Right lobe of liver (tissue), 6 donors: Measurements from ENCODE around the gene SPINDOC. TPM values are rescaled to one million over a fixed set of nuclear protein-coding genes. Genes with fewer than 3 reads are reported as not detected.

Experiments used
- ATAC-seq, 4 donors: fragments of 200-7000 bp; cut with Tn5 transposase; one replicate each; pipeline ENCODE4 v1.9.1; 2020; ENCODE audit warnings: mild to moderate bottlenecking in 4 of 4, moderate library complexity in 4 of 4
- DNase-seq, 3 donors: peaks; one replicate each; pipeline ENCODE4 v3.0.0-alpha.2; 2020
- H3K27ac ChIP-seq, 3 donors: fragments of 200-600 bp; one replicate each; pipeline ENCODE4 v1.8.0; 2022
- H3K27me3 ChIP-seq, 2 donors: fragments of 200-600 bp; one replicate each; pipeline ENCODE4 v1.8.0; 2022
- H3K36me3 ChIP-seq, 4 donors: fragments of 200-600 bp; sonication (generic) in 1 of 4; one replicate each; pipeline versions ENCODE4 v1.5.1 to v1.8.0; 2017 to 2022; ENCODE audit warnings: control low read depth in 1 of 4
- H3K4me1 ChIP-seq, 4 donors: fragments of 200-600 bp; sonication (generic) in 1 of 4; one replicate each; pipeline versions ENCODE4 v1.5.1 to v1.8.0; 2017 to 2022; ENCODE audit warnings: control low read depth in 1 of 4
- H3K4me3 ChIP-seq, 3 donors: fragments of 200-600 bp; one replicate each; pipeline ENCODE4 v1.8.0; 2022
- H3K9me3 ChIP-seq, 4 donors: fragments of 200-600 bp; sonication (generic) in 1 of 4; one replicate each; pipeline versions ENCODE4 v1.5.1 to v1.8.0; 2017 to 2022; ENCODE audit warnings: control low read depth in 1 of 4
- POLR2A ChIP-seq: fragments of 450-650 bp; IDR thresholded peaks from one replicate; pipeline ENCODE4 v1.6.1; 2017; ENCODE audit warnings: antibody characterized with exemption, mild to moderate bottlenecking
- WGBS: methylation state at CpG from one replicate; pipeline ENCODE4 v1.1.6; 2018; ENCODE audit warnings: low coverage, low lambda C conversion rate; ENCODE audit not compliant: insufficient coverage; ENCODE audit errors: missing lambda C conversion rate; 5-methylcytosine and 5-hydroxymethylcytosine counted together
- intact Hi-C, 2 donors: fragments of 100-400 bp; cut with DNase I; formaldehyde crosslinking; loops; one replicate each; pipeline versions ENCODE4 v1.11.2 to v1.14.1; 2022
- total RNA-seq, 6 experiments: library from RNA; depleted of rRNA in 2 of 6; stranded (reverse); fragments of >200 nt in 2 of 6; fragmentation: NEBNext Ultra II Directional in 3 of 6; extraction: Animal tissue kit (Norgen Biotek cat#: 25700) in 3 of 6; gene quantifications; one replicate each; pipeline versions ENCODE4 v1.1.0 to v1.2.4, GENCODE V29; 2016 to 2023
- TF ChIP-seq, protein P1 (sequence below), 4 donors: fragments of 200-600 bp in 3 of 4; fragments of 450-650 bp in 1 of 4; IDR thresholded peaks; one replicate each; pipeline versions ENCODE4 v1.5.1 to v1.8.0; 2016 to 2022; ENCODE audit warnings: antibody characterized with exemption in 4 of 4, mild to moderate bottlenecking in 2 of 4
- donor health status: DM: no; HTN: yes; CAD: no.
- donor health status: DM: no; HTN: no; CAD: no.
- donor health status: DM: no; HTN: no; CAD: no.
- donor health status: DM: no; HTN: yes; CAD: no.
- donor health status: DM: no; HTN: yes; CAD: no.

Gene SPINDOC
- total RNA-seq, 6 experiments from 2014 or later: 2.2 to 5.0 (median 2.7) TPM

GRCh38 chr11:63818609-63819008, 5.4 kb downstream of the SPINDOC start:
- Histone ChIP-seq H3K36me3 (peaks cover 0 to 15% (median 3%) of the 10 kb centered on the region in 4 donors), H3K4me3 (no peak overlapping the region), H3K27ac (no peak overlapping the region), H3K9me3 (no peaks in the 10 kb centered on the region), H3K27me3 (no peaks in the 10 kb centered on the region), H3K4me1 (peaks cover 0 to 5% (median 0%) of the 10 kb centered on the region in 4 donors)
- DNase-seq: no peak
- 80% methylated on average over 2 of the region's 19 CpGs for WGBS
- TF ChIP-seq, protein P1, sequence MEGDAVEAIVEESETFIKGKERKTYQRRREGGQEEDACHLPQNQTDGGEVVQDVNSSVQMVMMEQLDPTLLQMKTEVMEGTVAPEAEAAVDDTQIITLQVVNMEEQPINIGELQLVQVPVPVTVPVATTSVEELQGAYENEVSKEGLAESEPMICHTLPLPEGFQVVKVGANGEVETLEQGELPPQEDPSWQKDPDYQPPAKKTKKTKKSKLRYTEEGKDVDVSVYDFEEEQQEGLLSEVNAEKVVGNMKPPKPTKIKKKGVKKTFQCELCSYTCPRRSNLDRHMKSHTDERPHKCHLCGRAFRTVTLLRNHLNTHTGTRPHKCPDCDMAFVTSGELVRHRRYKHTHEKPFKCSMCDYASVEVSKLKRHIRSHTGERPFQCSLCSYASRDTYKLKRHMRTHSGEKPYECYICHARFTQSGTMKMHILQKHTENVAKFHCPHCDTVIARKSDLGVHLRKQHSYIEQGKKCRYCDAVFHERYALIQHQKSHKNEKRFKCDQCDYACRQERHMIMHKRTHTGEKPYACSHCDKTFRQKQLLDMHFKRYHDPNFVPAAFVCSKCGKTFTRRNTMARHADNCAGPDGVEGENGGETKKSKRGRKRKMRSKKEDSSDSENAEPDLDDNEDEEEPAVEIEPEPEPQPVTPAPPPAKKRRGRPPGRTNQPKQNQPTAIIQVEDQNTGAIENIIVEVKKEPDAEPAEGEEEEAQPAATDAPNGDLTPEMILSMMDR (IDR thresholded peaks at IDR 0.05): no peak
- no peak for TF ChIP-seq POLR2A
- no peak for ATAC-seq
- intact Hi-C loops: no loop called here

- ATAC-seq: no peak
- no peak for DNase-seq
- Histone ChIP-seq H3K27ac (no peak overlapping the region), H3K36me3 (peaks cover 0 to 20% (median 3%) of the 10 kb centered on the region in 4 donors), H3K4me3 (no peak overlapping the region), H3K9me3 (no peaks in the 10 kb centered on the region), H3K4me1 (no peaks in the 10 kb centered on the region), H3K27me3 (no peaks in the 10 kb centered on the region)
- TF ChIP-seq, protein P1 (IDR thresholded peaks at IDR 0.05): no peak
- TF ChIP-seq POLR2A: no peak
- intact Hi-C loops: no loop called here
- WGBS: 100% methylated on average over 2 of the region's 5 CpGs
Measured at GRCh38 chr11:63821411-63821810, 8.2 kb downstream of the SPINDOC start.

GRCh38 chr11:63826471-63827190, 13.4 kb downstream of the SPINDOC start:
- no peak overlapping the region for H3K27ac ChIP-seq
- WGBS: 58% methylated on average over 4 of the region's 17 CpGs
- no peak overlapping the region for H3K4me3 ChIP-seq
- DNase-seq: no peak
- H3K27me3 ChIP-seq: no peaks in the 10 kb centered on the region
- H3K9me3 ChIP-seq: no peaks in the 10 kb centered on the region
- H3K4me1 ChIP-seq: no peaks in the 10 kb centered on the region
- peak; percentile 23 to 65 (median 42) for ATAC-seq
- intact Hi-C loops: no loop called here
- H3K36me3 ChIP-seq: peaks cover 0 to 9% (median 0%) of the 10 kb centered on the region in 4 donors
- TF ChIP-seq, protein P1 (IDR thresholded peaks at IDR 0.05): no peak
- no peak for TF ChIP-seq POLR2A

DNA sequence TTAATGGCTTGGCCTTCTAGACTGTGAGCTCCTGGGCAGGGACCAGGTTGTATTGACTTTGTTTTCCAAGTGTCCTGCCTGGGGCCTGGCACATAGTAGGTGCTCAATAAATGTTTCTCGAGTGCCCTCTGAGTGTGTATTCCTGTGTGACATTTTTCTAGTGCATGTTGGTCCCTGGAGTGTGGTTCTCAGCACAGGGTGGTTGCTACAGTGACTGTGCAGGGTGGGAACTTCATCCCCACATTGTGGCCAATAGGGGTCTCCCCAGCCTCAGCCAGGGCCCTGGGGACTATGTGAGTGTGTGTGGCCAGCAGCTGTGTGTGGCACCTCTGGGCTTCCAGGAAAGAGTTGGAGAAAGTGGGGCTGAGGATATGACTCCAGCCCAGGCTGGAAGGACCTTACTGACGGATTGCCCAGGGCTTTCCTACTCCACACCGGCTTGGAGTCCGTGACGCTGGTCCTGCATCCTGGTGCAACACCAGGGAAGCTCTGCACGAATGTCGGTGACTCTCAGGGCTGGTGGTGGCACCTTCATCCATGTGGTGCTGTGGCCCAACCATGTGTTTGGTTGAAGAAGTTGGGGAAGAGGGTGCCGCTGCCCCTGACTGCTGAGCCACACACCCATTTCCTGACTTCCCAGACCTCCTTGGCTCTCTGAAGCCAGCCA, 16.7 kb downstream of the SPINDOC start:
- no peak for DNase-seq
- WGBS: 67% methylated on average over 3 of the region's 8 CpGs
- no peak overlapping the region for H3K27ac ChIP-seq
- no peaks in the 10 kb centered on the region for H3K9me3 ChIP-seq
- no peaks in the 10 kb centered on the region for H3K27me3 ChIP-seq
- no peaks in the 10 kb centered on the region for H3K36me3 ChIP-seq
- H3K4me3 ChIP-seq: no peak overlapping the region
- ATAC-seq: peak; percentile 50 to 74 (median 63)
- H3K4me1 ChIP-seq: no peaks in the 10 kb centered on the region
- no peak for TF ChIP-seq POLR2A
- TF ChIP-seq, protein P1 (IDR thresholded peaks at IDR 0.05): peak in 2 of 4 donors; percentile 21 to 24
- intact Hi-C loops: loop anchor here in 1 of 2 donors (10.0 kb wide), 1 partner anchor 115 kb away; no protein-coding TSS in a partner anchor
